NT2/D1 (cell line): Measurements from ENCODE around the gene POGZ.
"Not testable (repeated sequence)": the region's sequence is repeated elsewhere in the genome, so short reads cannot be mapped to it uniquely, and the experiment has no call there.

Experiments used
- SUZ12 ChIP-seq: IDR thresholded peaks from 2 replicates; pipeline ENCODE4 v1.6.1; 2011; ENCODE audit not compliant: insufficient read length, insufficient read depth; ENCODE audit errors: extremely low read depth
- YY1 ChIP-seq: IDR thresholded peaks from 2 replicates; pipeline ENCODE4 v1.6.1; 2011; ENCODE audit not compliant: insufficient read length, insufficient read depth
- ZNF274 ChIP-seq: IDR thresholded peaks from 2 replicates; pipeline ENCODE4 v1.6.1; 2011; ENCODE audit warnings: mild to moderate bottlenecking, low read depth, low read length

DNA sequence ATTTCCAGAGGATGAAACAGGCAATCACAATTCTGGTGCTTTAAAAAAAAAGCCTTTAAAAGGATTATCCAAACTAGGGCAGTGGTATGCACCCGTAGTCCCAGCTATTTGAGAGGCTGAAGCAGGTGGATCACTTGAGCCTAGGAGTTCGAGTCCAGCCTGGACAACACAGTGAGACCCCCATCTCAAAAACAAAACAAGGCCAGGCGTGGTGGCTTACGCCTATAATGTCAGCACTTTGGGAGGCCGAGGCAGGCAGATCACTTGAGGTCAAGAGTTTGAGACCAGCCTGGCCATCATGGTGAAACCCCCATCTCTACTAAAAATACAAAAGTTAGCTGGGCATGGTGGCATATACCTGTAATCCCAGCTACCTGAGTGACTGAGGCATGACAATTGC lies 25.5 kb downstream of the POGZ start:
- TF ChIP-seq ZNF274, YY1, SUZ12: not testable (repeated sequence)
